HG03108 (cell line): ENCODE results near the gene COL5A1.

Experiments
- ATAC-seq: cut with Tn5 transposase; IDR thresholded peaks from one replicate; pipeline ENCODE4 v1.9.1; 2021; ENCODE audit warnings: moderate library complexity; ENCODE audit not compliant: unreplicated experiment

The COL5A1 gene

GRCh38 chr9:134829356-134829937 lies 187.8 kb downstream of the COL5A1 start:
- no peak for ATAC-seq

- no peak for ATAC-seq
These were observed 188.5 kb downstream of the COL5A1 start for GRCh38 chr9:134830126-134830525.

DNA sequence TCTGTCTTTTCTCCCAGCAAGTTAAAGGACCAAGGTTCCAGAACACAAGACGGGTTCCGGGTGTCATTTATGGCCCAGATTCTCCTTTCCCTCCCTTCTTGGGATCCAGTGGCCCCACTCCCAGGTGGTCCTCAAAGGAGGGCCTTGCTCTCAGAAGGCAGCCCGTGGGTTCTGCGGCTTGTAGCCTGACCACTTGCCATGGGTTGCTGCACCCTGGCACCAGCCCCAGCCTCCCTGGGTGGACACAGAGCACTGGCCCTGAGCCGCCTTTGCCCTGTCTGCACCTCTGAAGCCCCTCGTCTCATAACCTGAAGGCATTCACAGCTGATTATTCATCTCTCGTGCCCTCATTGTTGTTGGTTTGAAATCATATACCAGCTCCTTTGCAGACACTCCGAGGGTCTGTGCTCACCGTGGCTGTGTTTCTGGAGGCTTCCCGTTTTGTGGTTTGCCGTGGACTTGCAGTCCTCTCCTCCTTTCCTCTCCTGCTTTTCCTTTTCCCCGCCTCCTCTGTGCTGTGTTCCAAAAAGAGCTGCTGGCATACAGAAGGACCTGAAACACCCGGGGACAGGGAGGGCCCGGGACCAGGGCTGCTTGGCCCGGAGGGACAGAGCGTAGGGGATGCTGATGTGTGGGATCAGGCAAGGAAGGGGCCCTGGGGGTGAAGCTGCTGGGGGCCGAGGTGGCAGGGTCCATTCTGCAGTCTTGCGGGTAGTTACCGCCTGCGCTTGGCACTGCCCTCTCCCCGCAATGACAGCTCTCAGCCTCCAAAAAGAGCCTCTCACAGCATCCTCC lies 189.5 kb downstream of the COL5A1 start:
- ATAC-seq, result no peak

DNA sequence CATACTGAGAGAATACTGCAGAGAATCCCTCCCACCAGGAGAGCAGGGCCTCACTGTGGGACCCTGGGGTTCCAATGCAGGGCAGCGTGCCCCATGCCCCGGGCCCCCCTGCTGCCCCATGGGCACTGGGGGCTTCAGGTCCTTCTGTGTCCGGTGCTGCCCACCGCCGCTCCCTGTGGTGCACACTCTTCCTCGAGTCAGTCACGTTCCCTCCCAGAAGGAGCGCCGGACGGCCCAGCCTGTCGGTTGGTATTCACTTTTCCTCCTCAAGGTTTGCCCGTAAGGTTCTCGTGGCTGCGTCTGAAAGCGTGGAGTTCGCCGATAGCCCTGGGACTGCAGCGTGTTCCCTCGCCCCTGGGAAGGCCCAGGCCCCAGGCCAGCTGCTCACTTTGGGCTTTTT lies 190.9 kb downstream of the COL5A1 start:
- no peak for ATAC-seq

DNA sequence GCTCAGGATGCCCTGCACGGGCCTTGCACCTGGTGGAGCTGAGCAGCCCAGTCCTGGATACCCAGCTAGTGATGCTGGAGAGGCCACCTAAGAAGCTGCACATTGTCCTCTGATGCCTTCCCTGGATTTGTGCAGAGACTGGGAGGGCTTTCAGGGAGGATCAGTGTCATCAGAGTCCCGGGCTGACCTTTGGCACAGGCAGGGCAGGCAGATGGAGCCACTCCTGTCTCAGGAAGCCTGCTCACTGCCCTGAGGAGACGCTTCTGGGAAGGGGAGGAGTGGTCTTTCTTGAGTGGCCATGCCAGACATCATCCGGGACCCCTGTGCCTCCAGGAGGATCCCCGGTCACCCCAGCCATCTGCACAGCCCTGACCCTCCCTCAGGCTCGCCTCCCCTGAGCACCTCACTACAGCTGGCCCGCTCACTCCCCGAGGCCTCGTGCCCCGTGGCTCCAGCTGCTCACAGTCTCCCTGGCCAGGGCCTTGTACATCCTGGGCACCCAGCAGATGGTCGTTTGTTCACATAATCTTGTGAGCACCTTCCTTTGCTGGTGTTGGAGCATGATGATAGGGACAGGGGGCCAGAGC lies 191.8 kb downstream of the COL5A1 start:
- ATAC-seq, result no peak

- no peak for ATAC-seq
These were observed 192.8 kb downstream of the COL5A1 start for GRCh38 chr9:134834217-134834956.

- no peak for ATAC-seq
These were observed 193.4 kb downstream of the COL5A1 start for GRCh38 chr9:134834957-134835419.

GRCh38 chr9:134835448-134835847 lies 193.8 kb downstream of the COL5A1 start:
- ATAC-seq, result no peak

GRCh38 chr9:134835987-134836386 lies 194.4 kb downstream of the COL5A1 start:
- no peak for ATAC-seq

DNA sequence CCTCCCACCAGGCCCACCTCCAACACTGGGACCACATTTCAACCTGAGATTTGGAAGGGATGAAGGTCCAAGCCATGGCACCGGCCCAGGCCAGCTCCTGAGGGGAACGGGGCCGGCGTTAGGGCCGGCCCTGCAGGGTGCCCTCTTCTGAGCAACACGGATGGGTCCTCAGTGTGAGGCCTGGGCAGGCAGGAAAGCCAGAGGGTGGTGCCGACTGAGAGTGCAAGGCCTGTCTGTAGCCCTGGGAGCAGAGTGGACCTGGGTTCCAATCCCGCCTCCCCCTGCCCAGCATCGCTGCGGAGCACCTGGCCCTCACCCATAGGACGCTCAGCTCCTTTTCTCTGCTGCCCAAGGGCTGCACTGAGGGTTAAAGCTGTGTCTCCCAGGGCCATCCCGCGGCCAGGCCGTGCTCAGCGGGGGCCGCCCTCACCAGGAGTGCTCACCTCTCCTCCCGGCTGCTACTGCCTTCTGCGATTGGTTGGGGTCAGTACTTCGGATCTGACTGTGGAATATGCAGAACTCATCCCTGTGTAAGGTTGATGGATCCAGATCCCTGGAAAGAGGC lies 194.9 kb downstream of the COL5A1 start:
- no peak for ATAC-seq

DNA sequence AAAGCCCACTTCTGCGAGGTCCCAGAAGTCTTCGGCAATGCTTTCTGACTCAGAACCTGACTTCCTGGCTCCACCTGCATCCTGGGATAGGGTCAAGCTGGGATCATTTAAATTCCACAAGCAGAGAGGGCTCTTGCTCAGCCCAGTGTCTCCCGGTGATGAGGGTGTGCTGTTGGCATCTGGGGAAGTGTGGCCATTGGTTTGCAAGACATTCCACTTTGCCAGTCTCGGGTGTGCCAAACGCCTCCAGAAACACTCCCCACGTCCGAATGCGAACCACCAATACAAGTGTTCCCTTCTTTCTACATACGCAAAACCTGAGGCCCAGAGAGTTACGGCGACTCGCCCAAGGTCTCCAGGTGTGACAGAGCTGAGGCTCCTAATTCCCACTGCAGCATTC lies 195.9 kb downstream of the COL5A1 start:
- ATAC-seq, result no peak

DNA sequence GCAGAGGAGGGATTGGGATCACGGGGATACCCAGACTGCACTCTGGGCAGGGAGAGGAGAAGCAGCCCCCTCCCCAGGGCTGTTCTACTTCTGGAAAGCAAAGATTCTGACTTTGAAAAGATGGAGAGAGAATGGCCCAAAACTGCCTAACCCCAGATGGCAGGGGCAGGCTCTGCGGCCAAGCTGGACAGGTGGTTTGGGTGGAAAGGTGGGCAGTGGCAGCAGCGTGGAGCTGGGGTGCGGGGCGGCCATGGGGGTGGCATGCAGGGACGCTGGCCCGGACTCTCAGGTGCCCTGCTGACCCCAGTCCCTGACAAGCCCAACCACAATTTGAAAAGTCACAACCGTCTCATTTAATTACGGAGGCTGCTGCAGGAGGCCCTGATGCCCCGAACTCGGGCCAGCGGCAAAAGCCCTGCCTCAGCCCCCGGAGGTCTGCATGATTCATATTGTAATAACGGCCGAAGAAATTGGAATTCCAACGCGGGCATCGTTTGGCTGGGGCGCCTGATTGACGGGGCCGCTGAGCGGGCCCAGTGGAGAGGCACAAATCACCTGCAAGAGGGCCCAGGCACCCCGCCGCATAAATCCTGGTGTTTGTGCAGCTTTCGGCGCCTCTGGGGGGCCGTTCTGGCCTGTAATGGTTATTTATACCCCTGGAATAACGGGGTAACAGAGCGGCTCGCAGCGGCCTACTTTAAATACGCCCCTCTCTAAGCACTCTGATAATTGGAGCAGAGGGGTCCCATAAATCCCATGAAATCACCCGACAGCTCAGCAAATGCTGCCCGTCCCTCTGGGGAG lies 197.2 kb downstream of the COL5A1 start:
- no peak for ATAC-seq

GRCh38 chr9:134839455-134840125 lies 198.0 kb downstream of the COL5A1 start:
- ATAC-seq, result no peak

DNA sequence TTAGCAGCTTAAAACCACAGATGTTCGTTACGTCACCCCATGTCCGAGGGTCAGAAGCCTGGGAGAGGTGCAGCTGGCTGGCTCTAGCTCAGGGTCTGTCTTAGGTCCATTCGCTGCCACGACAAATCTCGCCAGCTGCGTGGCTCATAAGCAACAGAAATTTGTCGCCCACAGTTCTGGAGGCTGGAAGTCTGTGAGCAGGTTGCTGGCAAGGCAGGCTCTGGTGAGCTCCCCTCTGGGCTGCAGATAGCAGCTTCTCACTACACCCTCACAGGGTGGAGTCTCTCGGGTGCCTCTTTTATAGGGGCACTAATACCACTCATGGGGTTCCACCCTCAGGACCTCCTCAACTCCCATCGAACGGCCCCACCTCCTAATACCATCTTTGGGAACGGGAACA lies 198.9 kb downstream of the COL5A1 start:
- ATAC-seq, result no peak

- ATAC-seq, result no peak
These were observed 199.7 kb downstream of the COL5A1 start for GRCh38 chr9:134841180-134841904.

DNA sequence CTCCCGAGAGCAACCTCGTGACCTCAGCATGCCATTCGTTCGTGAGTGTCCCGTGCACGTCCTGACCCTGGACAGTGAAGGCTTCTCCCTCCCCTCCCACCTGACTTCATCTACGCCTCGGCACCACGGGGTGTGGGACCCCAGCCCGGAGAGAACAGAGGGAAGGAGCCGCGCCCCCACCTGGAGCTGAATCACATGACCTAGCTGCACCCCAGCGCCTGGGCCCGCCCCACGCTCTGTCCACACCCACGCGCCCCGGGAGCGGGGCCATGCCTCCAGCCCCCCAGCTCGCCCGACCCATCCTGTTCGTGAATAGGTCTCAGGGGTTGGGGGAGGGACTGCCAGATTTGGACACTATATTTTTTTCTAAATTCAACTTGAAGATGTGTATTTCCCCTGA lies 200.7 kb downstream of the COL5A1 start:
- ATAC-seq, result no peak

DNA sequence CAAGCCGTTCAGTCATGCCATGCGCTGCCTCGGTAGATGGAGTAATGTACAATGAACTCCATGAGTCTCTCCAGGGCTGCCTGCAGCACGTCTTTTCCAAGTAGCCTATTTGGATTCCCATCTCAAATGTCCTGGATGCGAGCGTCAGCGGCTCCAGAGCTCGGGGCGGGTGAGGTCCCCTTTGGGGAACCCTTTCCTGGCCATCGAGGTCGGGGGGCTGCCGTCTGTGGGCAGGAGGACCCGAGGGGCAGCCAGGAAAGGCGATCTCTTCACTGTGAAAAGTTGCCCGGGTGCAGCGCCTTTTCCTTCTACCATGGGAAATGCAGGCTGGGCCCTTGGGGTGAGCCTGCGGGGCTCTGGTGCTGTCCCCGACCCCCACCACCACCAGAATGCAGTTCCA lies 202.1 kb downstream of the COL5A1 start:
- ATAC-seq, result no peak

DNA sequence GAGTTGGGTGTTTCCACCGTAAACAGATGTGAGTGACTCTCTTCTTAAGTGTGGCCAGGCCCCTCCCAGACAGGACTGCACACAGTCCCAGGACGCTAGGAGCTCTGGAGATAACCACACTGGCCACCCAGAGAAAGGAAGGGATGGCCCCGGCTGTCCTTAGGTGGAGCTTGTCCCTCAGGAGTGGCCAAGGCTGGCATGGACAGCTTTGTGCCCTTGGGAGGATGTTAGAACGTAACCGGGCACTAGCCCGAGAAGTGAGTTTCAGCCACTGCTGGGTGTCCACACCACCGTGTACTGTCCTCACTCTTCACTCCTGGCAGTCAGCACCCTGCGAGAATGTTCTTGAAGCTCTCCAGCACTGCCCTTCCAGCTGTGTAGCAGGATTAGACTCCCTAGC lies 203.2 kb downstream of the COL5A1 start:
- ATAC-seq, result no peak

DNA sequence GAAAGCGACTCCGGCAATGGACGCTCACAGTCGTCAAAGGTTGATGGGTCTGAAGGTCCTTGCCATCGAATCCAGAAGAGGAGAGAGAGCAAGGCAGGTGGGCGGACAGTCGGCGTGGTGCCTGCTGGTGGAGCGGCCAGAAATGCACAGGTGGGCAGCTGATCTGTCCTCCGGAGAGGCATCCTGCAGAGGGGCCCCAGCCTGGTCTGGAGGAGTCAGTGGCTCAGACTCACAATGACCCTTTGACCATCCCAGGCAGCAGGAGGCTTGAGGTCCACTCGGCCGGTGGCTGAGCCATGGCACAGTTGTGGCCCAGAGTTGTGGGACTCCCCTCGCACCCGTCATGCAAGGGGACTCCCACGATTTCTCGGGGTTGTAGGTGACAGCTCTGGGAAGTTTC lies 204.6 kb downstream of the COL5A1 start:
- no peak for ATAC-seq
